Activated CD8-positive, alpha-beta memory T cell treated with anti-CD3 and anti-CD28 coated beads, Interleukin-2, amount 50 U/mL, for 24 hours (primary cell): ENCODE data around the gene ANO2.

Experiments
- DNase-seq: peaks from one replicate; pipeline ENCODE4 v3.0.0-alpha.2; 2020; ENCODE audit errors: extremely low read depth

Gene ANO2

GRCh38 chr12:5516371-5517241, 428.5 kb downstream of the ANO2 start:
- DNase-seq, result no peak

- DNase-seq, result no peak
These were observed 429.6 kb downstream of the ANO2 start for GRCh38 chr12:5515458-5515857.

GRCh38 chr12:5514545-5514944, 430.5 kb downstream of the ANO2 start:
- DNase-seq, result no peak

GRCh38 chr12:5514016-5514415, 431.0 kb downstream of the ANO2 start:
- DNase-seq, result no peak

- DNase-seq, result no peak
These were observed 431.7 kb downstream of the ANO2 start for GRCh38 chr12:5513406-5513805.
